Fibroblast of villous mesenchyme (primary cell): ENCODE data around the gene MPDU1. TPM values are rescaled to one million over a fixed set of nuclear protein-coding genes. Genes with fewer than 3 reads are reported as not detected.

Experiments used
- DNase-seq: peaks from one replicate; pipeline ENCODE4 v3.0.0-alpha.2; 2010; ENCODE audit warnings: low read depth
- H3K4me3 ChIP-seq: 2 replicates; pipeline ENCODE4 v1.5.1; 2011; ENCODE audit warnings: low read depth, mild to moderate bottlenecking, low read length
- CTCF ChIP-seq: IDR thresholded peaks from 2 replicates; pipeline ENCODE4 v1.5.1; 2012; ENCODE audit warnings: low read depth, mild to moderate bottlenecking, low read length; ENCODE audit not compliant: insufficient read depth
- total RNA-seq: library from RNA; depleted of rRNA; stranded (reverse); fragments of >200 nt; gene quantifications from 2 replicates; pipeline ENCODE4 v1.2.3, GENCODE V29; 2012

Gene MPDU1
- total RNA-seq, 1 donor, result 101 TPM

DNA sequence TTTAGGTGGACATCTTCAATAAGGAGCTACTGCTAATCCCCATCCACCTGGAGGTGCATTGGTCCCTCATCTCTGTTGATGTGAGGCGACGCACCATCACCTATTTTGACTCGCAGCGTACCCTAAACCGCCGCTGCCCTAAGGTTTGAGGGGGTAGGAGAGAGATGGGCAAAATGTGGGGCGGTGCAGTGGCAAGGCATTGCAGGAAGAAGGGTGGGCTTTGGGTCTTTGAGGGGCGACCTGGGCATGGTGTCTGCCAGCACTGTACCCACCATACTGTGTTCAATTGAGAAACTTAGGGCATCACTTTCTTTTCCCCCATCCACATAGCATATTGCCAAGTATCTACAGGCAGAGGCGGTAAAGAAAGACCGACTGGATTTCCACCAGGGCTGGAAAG is 13.3 kb upstream of the MPDU1 start:
- DNase-seq, result no peak
- H3K4me3 ChIP-seq, result no peak overlapping the region
- TF ChIP-seq CTCF, result no peak

DNA sequence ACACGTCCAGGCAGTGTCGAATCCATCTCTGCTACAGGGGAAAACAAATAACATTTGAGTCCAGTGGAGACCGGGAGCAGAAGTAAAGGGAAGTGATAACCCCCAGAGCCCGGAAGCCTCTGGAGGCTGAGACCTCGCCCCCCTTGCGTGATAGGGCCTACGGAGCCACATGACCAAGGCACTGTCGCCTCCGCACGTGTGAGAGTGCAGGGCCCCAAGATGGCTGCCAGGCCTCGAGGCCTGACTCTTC is 11.4 kb upstream of the MPDU1 start:
- no peak for DNase-seq
- TF ChIP-seq CTCF, result no peak
- H3K4me3 ChIP-seq, result peak overlapping the region; percentile 66

GRCh38 chr17:7572588-7573323 is 10.9 kb upstream of the MPDU1 start:
- no peak for TF ChIP-seq CTCF
- peak overlapping the region; percentile 95 for H3K4me3 ChIP-seq
- DNase-seq, result peak; percentile 100

- TF ChIP-seq CTCF, result no peak
- peak overlapping the region; percentile 95 for H3K4me3 ChIP-seq
- peak; percentile 96 for DNase-seq
Observed at GRCh38 chr17:7573324-7574080, 10.2 kb upstream of the MPDU1 start.

DNA sequence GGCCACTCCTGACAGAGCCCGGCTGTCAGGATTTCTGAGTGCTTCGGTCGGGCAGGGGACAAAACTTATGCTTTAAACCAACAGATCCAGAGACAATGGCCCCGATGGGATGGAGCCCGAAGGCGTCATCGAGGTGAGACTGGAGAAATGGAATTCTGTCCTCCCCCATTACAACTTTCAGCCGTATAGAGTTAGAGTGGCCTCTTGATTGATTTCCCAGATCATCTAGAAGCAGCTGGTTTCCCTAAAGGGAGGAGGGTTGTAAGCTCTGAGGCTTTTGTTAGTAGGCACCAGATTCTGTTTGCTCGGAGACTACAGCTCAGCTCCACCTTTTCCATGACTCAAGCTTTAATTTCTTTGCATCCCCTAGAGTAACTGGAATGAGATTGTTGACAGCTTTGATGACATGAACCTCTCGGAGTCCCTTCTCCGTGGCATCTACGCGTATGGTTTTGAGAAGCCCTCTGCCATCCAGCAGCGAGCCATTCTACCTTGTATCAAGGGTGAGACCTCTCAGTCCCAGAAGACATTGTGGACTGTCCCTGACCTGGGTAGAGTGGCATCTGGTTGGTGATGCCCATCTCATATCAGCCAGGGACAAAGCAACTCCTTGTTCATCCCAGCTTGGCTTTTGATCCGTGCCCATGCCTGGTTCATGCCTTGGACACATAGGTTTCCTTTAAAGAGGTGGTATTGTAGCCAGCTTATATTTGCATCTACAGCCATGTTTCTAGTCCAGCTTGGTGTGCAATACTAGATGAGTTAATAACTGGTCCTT is 9.3 kb upstream of the MPDU1 start:
- no peak for DNase-seq
- H3K4me3 ChIP-seq, result peak overlapping the region; percentile 95
- no peak for TF ChIP-seq CTCF

- no peak for TF ChIP-seq CTCF
- H3K4me3 ChIP-seq, result peak overlapping the region; percentile 95
- no peak for DNase-seq
Observed at GRCh38 chr17:7575481-7575883, 8.2 kb upstream of the MPDU1 start.
